ENCODE results near the gene GATAD2A. TPM values are rescaled to one million over a fixed set of nuclear protein-coding genes. Genes with fewer than 3 reads are reported as not detected.

Gene GATAD2A
- total and polyA plus RNA-seq, 10 of the 15 experiments (the other 5 are each of a cell fraction or from before 2014, with no cell fraction given): 2.6 to 173 (median 32.0) TPM

- Histone ChIP-seq H3K27me3 (replicated peaks in 1 of 2; ENCODE audit: control insufficient read depth in 2 of 2, insufficient read depth in 2 of 2, low read length in 1 of 2) (no peaks in the 10 kb centered on the region), H3K79me2 (ENCODE audit: control insufficient read depth, insufficient read depth, low read length) (peaks cover 24% of the 10 kb centered on the region), H3K4me1 (ENCODE audit: control insufficient read depth, insufficient read depth, low read length) (peaks cover 34% of the 10 kb centered on the region), H3K27ac (ENCODE audit: control insufficient read depth, insufficient read depth) (no peak overlapping the region), H2AFZ (ENCODE audit: control insufficient read depth, low read depth, low read length) (no peak overlapping the region), H3K9me3 (replicated peaks; ENCODE audit: control insufficient read depth, insufficient read depth, low read length) (no peaks in the 10 kb centered on the region), H3K4me2 (ENCODE audit: control insufficient read depth, insufficient read depth) (no peak overlapping the region), H3K9ac (ENCODE audit: control insufficient read depth, insufficient read depth, low read length) (no peak overlapping the region), H3K4me3 (no peak overlapping the region), H4K20me1 (ENCODE audit: control insufficient read depth, insufficient read depth) (no peaks in the 10 kb centered on the region), H3K36me3 (ENCODE audit: control insufficient read depth in 2 of 2, insufficient read depth in 2 of 2, low read length in 1 of 2) (peaks cover 3 to 23% of the 10 kb centered on the region in 2 experiments; a peak in 3 of 4 replicates)
- in situ Hi-C loops (cut with MboI): loop anchor here (5.0 to 25.0 kb wide), 7 partner anchors 115 to 1510 kb away; partner anchors contain the start of genes GMIP, ZNF66 and ZNF737
- intact Hi-C loops (cut with micrococcal nuclease; ENCODE audit: unreplicated experiment): no loop called here
- SMC1A ChIA-PET (ENCODE audit: uncharacterized antibody, unreplicated experiment): no interaction called here
- BruUV-seq (replicated peaks): no TSS peak
- FAIRE-seq (no peak), ATAC-seq (no peak), DNase-seq (ENCODE audit: low read depth, low spot score) (no peak)
- 95% methylated on average over 9 of the region's 9 CpGs for WGBS (ENCODE audit: insufficient coverage, insufficient replicate concordance, low lambda C conversion rate, missing lambda C conversion rate)
- TF ChIP-seq SMAD5 (IDR thresholded peaks at IDR 0.05; ENCODE audit: low read depth): no peak
- TF ChIP-seq MLLT1 (IDR thresholded peaks at IDR 0.05): peak; percentile 60; the same call in 1 of the 2 replicates
- TF ChIP-seq MAX (IDR thresholded peaks at IDR 0.05; ENCODE audit: low read depth, low read length): no peak
- CTCF ChIA-PET: interaction anchor here (0.7 kb wide), 1 partner anchor 117 kb away, joined by 3 read pairs; no protein-coding TSS in a partner anchor
- POLR2A ChIA-PET: no interaction called here
- RAD21 ChIA-PET (ENCODE audit: unreplicated experiment): no interaction called here
Observed at GRCh38 chr19:19527371-19527656, 121.8 kb downstream of the GATAD2A start.

Data from GM12878 (cell line).